Measurements from ENCODE around the gene STYXL1.

Gene STYXL1

DNA sequence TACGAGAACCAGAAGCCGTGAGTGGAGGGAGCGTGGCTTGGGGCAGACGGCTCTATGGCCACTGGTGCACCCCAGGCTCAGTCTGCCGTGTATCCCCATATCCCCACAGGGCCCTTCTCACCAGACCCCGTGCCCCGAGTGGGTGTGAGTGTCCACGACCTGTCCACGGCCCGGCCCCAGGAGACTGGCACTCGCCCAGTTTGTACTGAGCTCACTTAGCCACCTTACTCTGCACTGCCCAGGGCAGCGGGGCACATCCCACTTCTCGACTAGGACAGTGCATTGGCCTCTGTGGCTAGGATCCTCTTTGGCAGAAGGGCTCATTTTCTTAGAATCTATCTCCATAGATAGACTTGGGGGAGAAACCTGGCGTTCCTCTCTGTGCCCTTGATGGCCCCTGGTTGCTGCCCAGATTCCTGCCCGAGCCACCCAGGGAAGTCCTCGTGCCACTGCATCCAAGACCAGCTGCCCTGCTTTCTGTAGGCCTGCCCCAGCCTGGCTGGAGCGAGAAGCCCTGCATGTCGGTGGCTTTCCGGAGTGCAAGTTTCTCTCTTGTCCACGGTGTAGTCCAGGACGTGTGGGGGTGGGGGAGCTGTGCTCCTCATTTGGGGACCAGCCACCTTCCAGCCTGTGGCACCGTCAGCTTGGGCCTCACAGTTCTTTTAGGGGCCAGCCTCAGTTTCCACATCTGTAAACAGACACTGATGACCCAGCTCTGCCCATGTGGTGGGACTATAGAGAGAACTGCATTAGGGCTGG, 65.3 kb downstream of the STYXL1 start:
- ChIA-PET POLR2A (no interaction called here), CTCF (interaction anchor here (1.5 kb wide), 1 partner anchor 116 kb away, joined by 6 read pairs; no protein-coding TSS in a partner anchor)
- no peak for DNase-seq (ENCODE audit: low read depth, low spot score)

DNA sequence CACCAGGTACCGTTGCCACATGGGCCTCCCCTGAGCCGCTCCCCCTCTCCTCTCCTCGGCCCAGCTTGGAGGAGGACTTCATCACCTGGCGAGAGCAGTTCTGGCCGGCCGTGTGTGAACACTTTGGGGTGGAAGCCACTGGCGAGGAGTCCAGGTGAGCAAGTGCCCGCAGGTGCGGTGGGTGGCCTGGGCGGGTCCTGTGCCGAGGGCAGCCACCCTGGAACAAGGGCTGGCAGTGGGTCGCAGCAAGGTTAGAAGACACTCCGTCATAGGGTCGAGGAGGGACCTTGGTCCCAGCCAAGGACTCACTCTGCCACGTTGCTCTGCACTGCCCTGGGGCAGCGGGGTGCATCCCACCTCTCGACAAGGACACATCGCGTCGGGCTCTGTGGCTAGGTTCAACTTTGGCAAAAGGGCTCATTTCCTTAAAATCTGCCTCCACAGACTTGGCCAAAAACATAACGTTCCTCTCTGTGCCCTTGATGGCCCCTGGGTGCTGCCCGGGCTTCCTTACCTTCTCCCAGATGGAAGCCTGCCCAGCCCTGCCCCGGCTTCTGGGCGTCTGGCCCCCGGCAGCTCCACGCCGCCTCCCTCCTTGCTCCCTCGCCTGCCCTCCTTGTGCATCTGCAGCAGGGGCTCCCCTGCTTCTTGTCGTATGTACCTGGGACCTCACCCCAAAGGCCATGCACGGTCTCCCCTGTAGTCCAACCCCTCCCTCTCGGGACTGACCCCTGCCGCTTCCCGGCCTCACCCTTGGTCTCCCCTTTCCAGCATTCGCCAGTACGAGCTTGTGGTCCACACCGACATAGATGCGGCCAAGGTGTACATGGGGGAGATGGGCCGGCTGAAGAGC, 66.1 kb downstream of the STYXL1 start:
- TF ChIP-seq, protein P1, sequence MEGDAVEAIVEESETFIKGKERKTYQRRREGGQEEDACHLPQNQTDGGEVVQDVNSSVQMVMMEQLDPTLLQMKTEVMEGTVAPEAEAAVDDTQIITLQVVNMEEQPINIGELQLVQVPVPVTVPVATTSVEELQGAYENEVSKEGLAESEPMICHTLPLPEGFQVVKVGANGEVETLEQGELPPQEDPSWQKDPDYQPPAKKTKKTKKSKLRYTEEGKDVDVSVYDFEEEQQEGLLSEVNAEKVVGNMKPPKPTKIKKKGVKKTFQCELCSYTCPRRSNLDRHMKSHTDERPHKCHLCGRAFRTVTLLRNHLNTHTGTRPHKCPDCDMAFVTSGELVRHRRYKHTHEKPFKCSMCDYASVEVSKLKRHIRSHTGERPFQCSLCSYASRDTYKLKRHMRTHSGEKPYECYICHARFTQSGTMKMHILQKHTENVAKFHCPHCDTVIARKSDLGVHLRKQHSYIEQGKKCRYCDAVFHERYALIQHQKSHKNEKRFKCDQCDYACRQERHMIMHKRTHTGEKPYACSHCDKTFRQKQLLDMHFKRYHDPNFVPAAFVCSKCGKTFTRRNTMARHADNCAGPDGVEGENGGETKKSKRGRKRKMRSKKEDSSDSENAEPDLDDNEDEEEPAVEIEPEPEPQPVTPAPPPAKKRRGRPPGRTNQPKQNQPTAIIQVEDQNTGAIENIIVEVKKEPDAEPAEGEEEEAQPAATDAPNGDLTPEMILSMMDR (IDR thresholded peaks at IDR 0.05; ENCODE audit: insufficient read depth, low read length, missing control alignments), result no peak
- CTCF ChIA-PET, result interaction anchor here (1.5 kb wide), 1 partner anchor 115 kb away, joined by 6 read pairs; no protein-coding TSS in a partner anchor
- DNase-seq (ENCODE audit: low read depth, low spot score), result no peak
- POLR2A ChIA-PET, result no interaction called here
- no peak overlapping the region for H3K4me3 ChIP-seq (ENCODE audit: low read depth, low read length)

More for the DNA sequence above, 65.3 kb downstream of the STYXL1 start:
- no peak overlapping the region for H3K4me3 ChIP-seq (ENCODE audit: low read depth, low read length)
- TF ChIP-seq, protein P1 (IDR thresholded peaks at IDR 0.05; ENCODE audit: insufficient read depth, low read length, missing control alignments), result no peak

DNA sequence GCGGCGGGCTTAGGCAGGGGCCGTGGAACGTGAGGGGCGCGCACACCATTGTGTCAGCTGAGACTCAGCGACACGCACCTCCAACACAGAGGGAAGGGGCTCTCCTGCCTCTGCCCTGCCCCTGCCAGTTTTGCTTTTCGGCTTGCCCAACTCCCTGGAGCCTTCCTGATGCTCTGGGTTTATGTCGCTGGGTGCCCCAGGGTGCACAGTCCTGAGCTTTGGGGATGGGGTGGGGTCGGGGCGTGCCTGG, 66.7 kb downstream of the STYXL1 start:
- no peak overlapping the region for H3K4me3 ChIP-seq (ENCODE audit: low read depth, low read length)
- TF ChIP-seq, protein P1 (IDR thresholded peaks at IDR 0.05; ENCODE audit: insufficient read depth, low read length, missing control alignments), result no peak
- POLR2A ChIA-PET, result interaction anchor here (0.6 kb wide), 1 partner anchor 135 kb away, joined by 3 read pairs; no protein-coding TSS in a partner anchor
- DNase-seq (ENCODE audit: low read depth, low spot score), result no peak
- CTCF ChIA-PET, result no interaction called here

DNA sequence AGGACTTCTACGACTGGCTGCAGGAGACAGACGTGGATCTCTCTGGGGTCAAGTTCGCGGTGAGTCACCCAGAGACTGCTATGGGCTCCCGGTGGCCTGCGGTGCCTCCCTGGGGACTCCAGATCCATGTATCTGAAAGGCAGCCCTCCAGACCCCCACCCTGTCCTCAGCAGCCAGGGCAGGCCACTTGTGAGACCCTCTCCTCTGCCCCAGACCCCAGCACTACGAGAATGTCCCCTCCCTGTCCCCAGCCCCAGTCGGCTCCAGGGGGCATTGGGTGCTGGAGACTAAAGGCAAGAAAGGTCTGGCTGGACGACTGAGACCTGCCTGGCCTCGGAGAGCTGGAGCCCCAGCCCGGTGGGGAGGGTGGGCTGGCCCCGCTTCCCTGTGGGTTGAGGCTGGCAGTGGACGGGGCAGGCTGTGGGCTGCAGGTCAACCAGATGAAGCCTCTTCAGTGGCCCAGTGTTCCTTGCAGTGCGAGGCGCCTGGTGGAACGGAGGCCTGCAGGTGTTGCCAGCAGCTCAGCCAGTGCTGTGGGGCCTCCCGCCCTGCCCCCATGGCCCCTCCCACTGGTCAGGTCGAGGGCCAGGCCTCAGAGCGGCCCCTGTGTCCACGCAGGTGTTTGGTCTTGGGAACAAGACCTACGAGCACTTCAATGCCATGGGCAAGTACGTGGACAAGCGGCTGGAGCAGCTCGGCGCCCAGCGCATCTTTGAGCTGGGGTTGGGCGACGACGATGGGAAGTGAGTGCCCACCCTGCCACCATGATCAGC, 67.2 kb downstream of the STYXL1 start:
- DNase-seq (ENCODE audit: low read depth, low spot score), result no peak
- ChIA-PET CTCF (no interaction called here), POLR2A (interaction anchor here (0.6 kb wide), 1 partner anchor 135 kb away, joined by 3 read pairs; no protein-coding TSS in a partner anchor)
- H3K4me3 ChIP-seq (ENCODE audit: low read depth, low read length), result no peak overlapping the region
- TF ChIP-seq, protein P1 (IDR thresholded peaks at IDR 0.05; ENCODE audit: insufficient read depth, low read length, missing control alignments), result no peak

DNA sequence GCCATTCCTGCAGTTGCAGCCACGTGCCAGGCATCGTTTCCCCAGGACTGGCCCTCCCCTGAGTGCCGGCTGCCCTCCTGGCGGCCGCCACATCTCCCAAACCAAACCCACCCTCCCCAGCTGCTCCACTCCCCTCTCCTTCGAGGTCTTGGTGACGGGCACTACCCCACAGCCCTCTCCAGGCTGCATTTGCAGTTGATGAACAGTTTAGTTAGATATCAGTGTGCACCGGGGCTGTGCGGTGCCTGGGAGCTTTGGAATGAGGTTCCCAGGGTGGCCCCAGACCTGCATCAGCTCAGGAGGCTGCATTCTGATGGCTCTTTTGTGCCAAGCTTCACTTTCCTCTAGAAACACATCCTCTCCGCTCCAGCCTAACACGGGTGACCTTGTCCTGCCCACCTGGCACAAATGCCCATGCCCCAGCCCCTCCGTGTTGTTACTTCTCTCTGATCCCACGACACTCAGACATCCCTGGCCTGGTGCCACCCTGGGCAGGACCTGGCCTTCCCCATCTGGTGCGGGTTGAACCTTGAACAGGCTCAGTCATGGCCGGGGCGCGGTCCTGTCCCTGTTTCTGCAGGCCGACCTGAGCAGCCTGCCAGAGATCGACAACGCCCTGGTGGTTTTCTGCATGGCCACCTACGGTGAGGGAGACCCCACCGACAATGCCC, 67.9 kb downstream of the STYXL1 start:
- DNase-seq (ENCODE audit: low read depth, low spot score), result no peak
- TF ChIP-seq, protein P1 (IDR thresholded peaks at IDR 0.05; ENCODE audit: insufficient read depth, low read length, missing control alignments), result no peak
- CTCF ChIA-PET, result no interaction called here
- no peak overlapping the region for H3K4me3 ChIP-seq (ENCODE audit: low read depth, low read length)
- POLR2A ChIA-PET, result no interaction called here
